Measurements from ENCODE around the gene CHST15.

The CHST15 gene

DNA sequence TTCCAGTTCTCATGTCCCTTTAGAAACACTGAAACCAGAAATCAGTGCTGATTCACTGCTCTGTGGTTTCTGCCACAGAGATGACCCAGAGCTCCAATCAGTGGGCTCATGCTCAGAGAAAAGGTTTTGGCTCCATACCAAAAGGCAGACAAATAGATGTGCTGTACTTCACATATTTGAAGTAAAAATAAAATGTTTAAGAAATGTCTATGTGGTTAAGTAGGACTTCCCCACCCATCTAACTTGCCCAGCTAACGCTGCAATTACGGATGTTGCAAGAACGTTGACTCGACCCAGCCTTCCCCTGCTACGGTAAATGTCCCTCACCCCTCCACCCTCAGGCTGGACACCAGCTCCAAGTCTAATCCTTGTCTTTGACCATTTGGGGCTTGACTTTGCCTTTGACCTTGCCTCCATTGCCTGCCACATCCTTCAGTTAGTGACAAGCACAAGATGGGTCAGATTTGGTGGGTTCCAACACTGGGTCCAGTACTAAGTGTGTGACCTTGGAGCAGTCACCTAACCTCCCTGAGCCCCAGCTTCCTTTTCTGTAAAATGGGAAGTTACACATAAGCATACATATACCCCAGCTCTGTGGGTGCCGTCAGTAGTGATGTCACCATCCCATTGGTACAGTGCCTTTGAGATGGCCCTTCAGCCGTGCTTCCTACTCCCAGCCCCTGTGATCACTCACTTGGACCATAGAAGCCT, 95.8 kb downstream of the CHST15 start:
- DNase-seq (ENCODE audit: low spot score): no peak

DNA sequence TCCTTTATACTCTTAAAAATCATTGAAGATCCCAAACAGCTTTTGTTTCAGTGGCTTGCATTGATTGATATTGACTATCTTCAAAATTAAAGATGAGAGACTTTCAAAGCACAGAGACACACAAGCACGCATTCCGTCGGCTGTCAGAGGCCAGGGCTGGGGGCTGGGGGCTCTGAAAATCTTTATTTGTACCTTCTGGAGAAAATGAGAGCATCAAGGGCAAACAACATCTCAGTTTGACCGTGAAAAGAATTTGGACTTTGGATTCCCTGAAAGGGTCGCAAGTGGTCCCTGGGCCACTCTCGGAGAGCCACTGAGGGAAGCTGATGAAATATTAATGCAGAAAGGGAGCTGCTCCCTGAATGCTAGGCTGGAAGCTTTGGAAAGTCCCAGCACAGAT, 96.4 kb downstream of the CHST15 start:
- no peak for DNase-seq (ENCODE audit: low spot score)

DNA sequence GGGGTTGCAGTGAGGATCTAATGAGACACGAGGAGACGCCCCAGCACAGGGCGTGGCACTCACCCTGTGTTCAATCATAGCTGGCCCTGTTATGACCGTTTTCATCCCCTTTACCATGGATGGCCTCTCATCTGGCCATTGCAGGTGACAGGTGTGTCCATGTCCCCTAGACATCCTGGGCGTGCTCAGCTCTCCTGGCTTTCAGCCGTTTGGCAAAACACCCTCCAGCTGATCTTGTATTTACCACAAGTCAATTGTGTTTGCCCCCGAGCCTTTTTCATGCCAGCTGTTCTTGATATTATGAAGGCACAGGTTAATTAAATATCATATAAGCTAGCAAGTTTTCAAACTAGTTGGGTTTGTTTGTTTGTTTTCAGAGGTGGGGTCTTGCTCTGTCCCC, 97.1 kb downstream of the CHST15 start:
- DNase-seq (ENCODE audit: low spot score): no peak

DNA sequence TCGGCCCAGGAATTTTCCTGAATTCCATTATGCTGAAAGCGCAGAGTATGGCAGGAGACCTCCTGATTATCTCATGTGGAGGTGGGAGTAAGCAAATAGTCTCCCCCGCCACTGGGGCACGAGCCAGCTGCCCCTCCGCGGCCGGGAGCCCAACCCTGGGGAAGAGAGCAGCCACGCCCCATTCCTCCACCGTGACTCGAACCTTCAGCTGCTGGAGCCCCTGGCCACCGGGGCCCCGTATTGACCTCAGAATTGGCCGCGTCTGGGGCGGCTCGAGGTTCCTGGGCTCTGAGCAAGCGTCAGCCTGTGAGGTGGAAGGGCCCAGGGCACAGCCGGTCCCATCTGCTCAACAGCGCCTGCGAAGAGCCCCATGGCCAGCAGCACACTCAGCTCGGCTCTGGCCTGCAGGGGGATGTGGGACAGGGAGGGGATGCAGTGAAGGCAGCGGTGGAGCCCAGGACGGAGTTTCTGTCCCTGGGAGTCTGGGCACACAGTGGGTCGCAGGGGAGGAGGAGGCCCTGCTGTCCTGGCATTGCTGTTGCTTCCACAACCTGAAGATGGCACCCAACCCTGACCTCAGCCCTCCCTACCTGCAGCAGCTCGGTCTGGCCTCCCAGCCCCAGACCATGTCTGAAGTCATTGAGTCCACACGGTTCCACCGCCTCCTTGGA, 97.8 kb downstream of the CHST15 start:
- peak; percentile 20 for DNase-seq (ENCODE audit: low spot score)

DNA sequence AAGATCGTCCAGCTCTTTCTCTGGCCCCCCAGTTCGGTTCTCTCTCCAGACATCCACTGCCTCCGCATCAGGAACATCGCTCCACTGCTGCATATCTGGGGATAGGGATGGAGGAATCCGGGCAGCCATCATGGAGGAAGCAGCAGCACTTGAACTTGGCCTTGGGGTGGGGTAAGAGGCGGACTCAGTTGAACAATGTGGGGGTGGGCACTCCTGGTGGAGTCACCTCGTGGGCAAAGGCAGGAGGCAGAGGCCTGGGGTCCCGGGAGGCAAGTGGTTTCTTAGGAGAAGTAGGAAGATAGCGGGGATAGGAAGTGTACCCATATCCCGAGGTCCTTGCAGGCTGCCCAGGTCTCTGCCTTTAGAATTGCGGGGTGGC, 98.3 kb downstream of the CHST15 start:
- DNase-seq (ENCODE audit: low spot score): no peak

DNA sequence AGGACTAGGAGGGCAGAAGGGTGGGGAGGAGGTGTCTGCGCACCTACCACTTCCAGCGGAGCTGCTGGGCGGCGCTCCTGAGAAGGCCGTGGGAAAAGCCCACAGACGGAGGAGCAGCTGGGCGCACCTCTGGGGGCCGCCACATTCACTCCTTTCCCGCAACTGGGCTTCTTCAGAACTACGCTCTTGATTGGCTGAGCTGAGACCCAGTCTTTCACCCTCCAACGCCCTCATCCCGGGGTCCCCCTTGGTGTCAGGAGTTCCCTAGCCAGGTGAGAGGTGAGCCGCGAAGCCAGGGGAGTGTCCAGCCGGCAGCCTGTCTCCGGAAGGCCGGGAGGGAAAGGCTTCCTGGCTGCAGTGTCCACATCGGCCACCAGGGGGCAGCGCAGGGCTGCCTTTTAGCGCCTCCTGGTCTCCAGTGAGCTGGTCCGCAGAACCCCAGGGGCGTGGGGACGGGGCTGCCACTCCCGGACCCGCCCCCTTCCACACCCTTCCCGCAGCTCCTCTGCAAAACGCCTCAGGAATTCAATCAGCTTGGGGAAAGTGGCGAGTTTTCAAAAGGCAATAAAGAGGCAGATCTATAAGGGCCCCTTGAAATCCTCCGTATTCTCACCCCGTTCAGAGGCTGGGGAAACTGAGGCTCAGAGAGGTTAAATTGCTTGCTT, 98.8 kb downstream of the CHST15 start:
- peak; percentile 77 for DNase-seq (ENCODE audit: low spot score)

DNA sequence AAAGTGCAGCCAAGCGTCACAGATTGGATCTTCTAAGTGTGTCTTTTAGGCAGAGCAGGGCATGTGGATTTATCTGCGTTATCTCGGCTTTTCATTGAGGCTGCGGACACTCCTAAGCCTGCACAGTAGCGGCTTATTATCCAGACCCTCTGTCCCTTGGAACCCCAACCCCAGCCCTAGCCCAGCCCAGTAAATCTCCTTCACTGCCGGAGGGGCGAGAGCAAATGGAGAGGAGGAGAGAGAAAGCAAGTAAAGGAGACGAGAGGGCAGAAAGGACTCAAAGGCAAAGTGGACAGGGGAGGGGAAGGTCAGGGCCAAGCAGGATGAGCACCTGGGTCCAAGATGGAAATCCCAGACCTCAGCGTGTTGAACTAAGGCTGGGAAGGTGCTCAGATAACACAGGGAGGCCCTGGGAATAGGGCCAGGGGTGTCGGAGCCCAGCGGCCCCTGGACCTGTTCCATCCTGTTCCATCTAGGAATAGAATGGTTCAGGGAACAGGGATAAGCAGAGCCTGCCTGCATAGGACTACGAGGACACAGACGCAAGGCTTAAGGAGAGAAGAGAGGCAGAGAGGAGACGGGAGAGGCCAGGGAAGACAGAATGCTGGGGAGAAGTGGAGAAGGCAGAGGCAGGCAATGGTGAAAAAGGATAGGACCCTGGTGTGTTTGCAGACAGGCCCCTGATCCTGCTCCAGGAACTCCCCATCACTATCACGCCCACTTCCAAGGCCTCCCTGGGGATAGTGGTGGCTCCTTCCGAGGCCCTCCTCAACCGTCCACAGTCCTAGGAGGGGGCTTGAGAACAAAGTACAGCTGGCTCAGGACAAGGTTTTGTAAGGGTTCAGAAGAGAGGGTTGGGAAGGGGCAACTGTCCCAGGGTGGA, 99.6 kb downstream of the CHST15 start:
- no peak for DNase-seq (ENCODE audit: low spot score)

DNA sequence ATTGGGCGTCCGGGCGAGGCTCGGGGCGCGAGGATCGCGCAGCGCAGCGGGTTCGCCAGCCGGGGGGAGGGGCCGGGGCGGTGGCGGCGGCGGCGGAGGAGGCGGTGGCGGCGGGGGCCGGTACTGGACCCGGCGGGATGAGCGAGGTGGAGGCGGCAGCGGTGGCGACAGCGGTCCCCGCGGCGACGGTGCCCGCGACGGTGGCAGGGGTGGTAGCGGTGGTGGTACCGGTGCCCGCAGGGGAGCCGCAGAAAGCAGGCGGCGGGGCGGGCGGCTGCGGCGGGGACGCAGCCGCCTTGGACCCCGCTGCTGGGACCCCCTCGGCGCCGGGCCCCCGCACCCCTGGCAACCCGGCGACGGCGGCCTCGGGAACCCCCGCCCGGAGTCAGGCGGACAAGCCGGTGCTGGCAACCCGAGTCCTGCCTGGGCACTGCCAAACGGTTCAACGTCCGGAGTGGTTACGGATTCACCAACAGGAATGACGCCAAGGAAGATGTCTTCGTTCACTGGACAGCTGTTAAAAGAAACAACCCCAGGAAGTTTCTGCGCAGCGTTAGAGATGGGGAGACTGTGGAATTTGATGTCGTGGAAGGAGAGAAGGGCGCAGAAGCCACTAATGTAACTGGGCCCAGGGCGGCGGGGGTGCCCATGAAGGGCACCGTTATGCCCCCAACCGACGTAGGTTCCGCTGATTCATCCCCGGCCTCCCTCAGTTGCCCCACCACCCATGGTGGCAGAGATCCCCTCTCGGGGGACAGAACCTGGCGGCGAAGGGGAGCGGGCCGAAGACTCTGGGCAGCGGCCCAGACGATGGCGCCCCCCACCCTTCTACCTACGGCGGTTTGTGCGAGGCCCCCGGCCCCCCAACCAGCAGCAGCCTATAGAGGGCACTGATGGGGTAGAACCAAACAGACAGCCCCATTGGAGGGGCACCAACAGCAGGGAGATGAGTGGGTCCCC, 101.5 kb downstream of the CHST15 start:
- no peak for DNase-seq (ENCODE audit: low spot score)

DNA sequence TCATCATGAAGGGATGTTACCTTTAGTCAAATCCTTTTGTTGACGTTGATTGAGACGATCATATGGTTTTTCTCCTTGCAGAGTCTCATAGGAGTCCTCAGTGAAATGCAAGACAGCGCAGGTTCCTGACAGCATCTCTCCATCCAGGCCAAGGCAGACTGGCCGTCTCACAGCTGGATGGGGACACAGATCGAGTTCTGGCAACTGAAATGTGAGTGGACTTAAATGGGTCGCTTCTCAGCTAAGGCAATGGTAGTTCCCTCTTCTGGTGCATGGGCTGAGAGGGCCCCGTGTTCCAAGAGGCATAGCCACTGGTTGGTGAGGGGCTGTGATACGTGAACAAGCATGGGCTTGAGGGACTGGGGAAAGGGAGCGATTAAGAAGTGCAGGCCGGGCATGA, 102.5 kb downstream of the CHST15 start:
- no peak for DNase-seq (ENCODE audit: low spot score)

DNA sequence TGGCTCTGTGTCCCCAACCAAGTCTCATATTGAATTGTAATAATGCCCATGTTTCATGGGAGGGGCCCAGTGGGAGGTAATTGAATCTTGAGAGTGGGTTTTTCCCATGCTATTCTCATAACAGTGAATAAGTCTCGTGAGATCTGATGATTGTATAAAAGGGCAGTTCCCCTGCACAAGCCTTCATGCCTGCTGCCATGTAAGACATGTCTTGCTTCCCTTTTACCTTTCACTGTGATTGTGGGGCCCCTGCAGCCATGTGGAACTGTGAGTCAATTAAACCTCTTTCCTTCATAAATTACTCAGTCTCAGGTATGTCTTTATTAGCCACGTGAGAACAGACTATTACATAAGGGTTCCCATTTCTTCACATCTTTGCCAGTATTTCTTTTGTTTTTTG, 104.7 kb downstream of the CHST15 start:
- DNase-seq (ENCODE audit: low spot score): no peak

DNA sequence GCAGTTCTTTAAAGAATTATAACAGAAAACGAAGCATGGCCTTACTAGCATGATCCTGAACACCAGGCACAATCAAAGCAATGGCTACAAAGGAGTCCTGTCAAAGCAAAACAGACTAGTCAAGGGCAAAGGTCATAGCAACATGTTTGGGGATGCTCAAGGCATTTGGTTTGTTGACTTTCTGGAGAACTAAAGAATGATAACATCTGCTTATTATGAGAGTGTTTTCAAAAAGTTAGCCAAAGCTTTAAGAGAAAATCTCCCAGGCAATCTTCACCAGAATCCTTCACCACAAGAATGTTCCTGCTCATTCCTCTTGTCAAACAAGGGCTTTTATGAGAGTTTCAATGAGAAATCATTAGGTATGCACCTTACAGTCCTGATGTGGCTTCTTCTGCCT, 106.7 kb downstream of the CHST15 start:
- DNase-seq (ENCODE audit: low spot score): no peak

DNA sequence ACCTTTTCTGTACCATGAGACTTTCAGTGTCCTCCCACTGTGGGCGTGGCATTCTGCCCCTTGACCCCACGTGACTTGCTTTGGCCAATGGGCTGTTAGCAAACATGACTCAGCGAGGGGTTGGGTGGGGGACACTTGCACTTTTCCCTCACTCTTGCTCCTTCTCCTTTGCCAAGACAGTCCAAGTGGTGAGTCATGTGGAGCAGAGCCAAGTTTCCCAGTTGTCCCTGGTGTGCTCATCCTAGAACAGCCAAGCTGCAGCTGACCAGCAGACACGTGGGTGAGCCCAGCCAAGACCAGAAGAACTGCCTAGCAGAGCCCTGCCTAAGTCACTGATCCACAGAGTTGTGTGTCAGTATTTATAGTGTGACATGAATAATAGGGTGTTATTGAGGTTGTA, 119.0 kb downstream of the CHST15 start:
- DNase-seq (ENCODE audit: low spot score): no peak

DNA sequence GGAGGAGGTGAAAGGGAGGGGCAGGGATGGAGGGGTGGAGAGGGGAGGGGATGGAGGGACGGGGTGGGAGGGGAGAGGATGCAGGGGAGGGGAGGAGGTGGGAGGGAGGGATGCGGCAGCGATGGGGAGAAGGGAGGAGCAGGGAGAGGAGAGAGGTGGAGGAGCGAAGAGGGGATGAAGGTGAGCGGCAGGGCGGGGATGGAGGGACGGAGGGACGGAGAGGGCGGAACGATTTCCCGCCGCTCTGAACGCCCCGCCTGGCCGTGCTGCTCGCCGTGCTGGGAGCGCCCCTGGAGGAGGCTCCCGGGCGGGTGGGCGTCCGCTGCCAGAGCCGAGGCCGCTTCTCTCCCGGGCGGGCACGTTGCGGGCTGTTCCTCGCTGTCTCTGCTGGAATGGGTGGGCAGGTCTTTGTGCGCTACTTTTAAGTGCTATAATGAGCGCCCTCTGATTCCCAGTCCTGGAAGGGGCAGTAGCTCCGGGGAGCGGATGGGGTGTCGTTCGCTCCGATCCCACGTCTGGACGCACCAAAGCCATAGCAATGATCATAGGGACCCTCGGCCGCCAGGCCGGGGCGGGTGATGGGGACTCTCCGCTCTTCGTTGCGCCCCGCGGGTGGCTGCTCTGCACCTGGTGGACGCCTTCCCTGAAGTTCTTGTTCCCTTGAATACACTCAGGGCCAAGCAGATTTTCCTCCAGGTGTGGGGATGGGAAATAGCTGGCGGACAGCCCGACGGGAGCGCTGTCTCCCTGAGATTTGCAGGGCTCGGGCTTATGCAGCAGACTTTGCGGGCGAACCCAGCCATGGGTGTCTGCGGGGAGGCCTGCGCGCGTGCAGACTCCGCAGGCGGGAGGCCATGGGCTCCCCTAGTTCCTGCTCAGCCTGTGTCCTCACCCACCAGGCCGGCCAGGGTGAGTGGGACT, 120.7 kb downstream of the CHST15 start:
- DNase-seq (ENCODE audit: low spot score): no peak

DNA sequence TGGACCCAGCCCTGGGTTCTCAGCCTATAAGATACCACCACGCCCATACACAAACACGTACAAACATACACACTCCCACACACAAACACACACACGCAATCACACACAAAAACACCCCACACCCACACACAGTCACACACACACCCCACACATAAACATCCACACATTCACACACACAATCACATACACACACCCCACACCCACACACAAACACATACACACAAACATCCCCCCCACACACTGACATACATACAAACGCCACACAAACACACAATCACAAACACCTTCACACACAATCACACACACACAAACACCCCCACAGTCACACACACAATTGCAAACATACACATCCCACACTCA, 122.5 kb downstream of the CHST15 start:
- DNase-seq (ENCODE audit: low spot score): no peak

DNA sequence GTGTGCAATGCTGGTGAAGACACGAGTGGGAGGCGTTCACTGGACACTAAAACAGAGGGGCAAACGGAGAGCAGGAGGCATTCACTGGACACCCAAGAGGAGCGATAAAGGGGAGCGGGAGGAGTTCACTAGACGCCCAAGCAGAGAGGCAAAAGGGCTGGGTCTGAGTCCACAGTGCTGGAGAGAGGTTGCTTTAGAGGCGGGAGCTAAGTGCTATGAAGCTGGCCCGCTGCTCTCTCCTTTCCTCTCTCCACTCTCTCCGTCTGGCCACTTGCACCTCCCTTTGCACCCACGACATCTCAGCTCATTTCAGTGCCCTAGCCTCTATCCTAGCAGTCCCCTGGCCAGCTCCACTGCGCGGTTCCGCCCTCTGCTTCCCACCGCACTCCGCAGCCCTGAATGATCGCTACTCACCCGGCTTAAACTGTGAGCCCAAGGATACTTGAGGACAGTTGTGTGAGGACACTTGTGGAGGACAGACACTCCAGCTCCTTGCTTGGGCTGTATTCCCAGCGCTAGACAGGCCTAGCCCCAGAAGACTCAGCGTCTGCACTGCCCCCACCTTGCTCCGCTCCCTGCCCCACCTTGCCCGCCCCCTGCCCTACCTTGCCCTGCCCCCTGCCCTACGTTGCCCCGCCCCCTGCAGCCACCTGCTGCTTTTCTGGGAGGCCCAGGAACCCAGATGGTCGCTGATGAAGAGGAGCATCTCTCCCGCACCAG, 123.0 kb downstream of the CHST15 start:
- DNase-seq (ENCODE audit: low spot score): no peak

DNA sequence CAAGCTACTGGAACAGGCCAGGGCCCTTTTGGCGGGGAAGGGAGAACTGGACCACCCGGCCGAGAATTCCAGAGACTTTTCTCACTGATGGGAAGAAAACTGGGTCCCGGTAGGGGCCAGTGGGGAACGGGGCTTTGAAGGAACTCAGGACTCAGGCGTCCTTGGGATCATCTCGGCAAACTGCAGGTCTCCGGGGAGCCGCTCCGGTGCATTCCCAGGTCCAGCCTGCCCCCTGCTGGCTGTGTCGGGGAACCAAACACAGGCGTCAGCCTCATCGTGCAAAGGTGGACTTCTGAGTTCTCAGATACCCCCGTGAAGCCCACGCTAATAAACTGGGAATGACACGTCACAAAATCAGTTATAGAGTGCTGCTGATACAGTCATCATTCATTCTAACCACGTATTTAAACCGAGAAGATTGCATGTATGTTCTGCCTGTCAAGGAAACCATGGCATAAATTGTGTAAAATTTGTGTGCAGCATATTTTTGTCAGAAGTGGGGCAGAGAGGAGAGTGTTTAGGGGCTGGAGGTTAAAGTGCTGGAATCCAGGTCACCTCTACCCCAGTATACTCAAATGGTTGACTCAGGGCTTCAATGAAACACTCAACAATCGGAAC, 125.7 kb downstream of the CHST15 start:
- DNase-seq (ENCODE audit: low spot score): no peak

DNA sequence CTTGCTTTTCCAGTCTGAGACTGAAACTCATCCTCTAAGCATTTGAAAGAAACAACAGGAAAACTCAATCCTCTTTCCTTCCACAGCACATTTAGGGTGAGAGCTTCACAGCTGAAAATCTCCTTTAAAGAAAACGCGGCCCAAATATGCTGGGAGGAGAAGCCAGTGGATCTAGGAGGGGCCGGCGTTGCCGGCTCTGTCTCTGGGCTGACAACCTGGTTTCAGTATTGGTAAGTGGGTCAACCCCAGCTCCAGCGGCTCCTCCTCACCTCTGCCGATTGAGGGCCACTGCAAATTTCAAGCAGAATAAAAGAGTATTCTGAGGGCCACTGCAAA, 126.5 kb downstream of the CHST15 start:
- DNase-seq (ENCODE audit: low spot score): no peak

DNA sequence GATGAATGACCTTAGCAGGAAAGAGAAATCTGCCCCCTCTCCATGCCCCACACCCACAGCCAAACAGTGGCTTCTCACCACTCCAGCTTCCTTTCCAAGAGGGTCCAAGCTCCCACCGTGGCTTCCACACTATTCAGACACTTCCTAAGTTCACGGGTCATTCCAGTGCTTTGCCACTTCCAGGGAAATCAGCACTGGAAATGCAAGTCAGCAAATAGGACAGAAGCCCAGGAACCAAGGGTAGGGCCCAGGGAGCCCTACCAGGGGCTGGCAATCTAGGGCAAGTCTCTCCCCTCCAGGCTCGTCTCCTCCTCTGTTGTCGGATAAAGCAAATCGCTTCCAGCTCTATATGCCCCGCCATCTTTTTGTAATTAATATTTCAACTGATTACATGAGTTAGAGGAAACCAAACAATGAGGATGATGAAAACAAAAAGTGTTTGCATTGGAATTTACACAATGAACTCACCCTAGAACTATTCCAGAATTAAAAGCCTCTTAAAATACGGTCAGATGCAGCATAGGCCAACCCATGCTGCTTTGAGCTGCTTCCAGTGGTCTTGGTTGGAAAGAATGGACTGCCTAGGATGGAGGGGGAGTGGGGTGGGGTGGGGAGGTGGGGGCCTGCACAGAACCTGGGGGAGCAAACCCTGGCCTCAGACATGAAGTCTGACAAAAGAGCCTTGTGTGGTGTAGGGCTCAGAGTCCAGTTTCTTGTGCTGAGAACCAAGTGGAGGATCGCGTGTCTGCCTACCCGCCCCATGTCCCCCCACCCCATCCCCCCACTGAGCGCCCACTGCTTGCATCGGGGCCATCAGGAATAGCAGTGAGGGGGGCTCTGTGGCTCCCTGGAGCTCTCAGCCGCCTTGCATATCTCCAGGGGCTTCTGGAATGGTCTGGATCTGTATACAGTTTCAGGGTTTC, 127.2 kb downstream of the CHST15 start:
- DNase-seq (ENCODE audit: low spot score): no peak
